ENCODE data around the gene ACSF3. TPM values are rescaled to one million over a fixed set of nuclear protein-coding genes. Genes with fewer than 3 reads are reported as not detected.
"Not testable (repeated sequence)": the region's sequence is repeated elsewhere in the genome, so short reads cannot be mapped to it uniquely, and the experiment has no call there.

Gene ACSF3
- total RNA-seq, 4 donors from 2014 or later, result 29.9 to 48.0 (median 40.3) TPM

GRCh38 chr16:89190150-89190958 lies 96.7 kb downstream of the ACSF3 start:
- no peaks in the 10 kb centered on the region for H3K27me3 ChIP-seq
- H3K36me3 ChIP-seq, result no peaks in the 10 kb centered on the region
- DNase-seq (ENCODE audit: low spot score in 2 of 2), result no peak
- TF ChIP-seq POLR2A (IDR thresholded peaks at IDR 0.05) (no peak), EP300 (IDR thresholded peaks at IDR 0.05) (no peak), CTCF (IDR thresholded peaks at IDR 0.05) (no peak)
- no peak overlapping the region for H3K27ac ChIP-seq
- no peak overlapping the region for H3K4me3 ChIP-seq
- H3K9me3 ChIP-seq, result no peaks in the 10 kb centered on the region
- H3K4me1 ChIP-seq, result peaks cover 0 to 17% (median 8%) of the 10 kb centered on the region in 4 donors
- 50 to 63% methylated on average over 20 to 22 of the region's 28 CpGs for WGBS, 2 donors

- no peak for TF ChIP-seq CTCF (IDR thresholded peaks at IDR 0.05)
- no peak for DNase-seq (ENCODE audit: low spot score in 2 of 2)
- no peaks in the 10 kb centered on the region for H3K36me3 ChIP-seq
- 38 to 49% methylated on average over 17 to 28 of the region's 44 CpGs for WGBS, 2 donors
- H3K4me1 ChIP-seq, result peaks cover 0 to 17% (median 8%) of the 10 kb centered on the region in 4 donors
- H3K9me3 ChIP-seq, result no peaks in the 10 kb centered on the region
- no peaks in the 10 kb centered on the region for H3K27me3 ChIP-seq
- H3K4me3 ChIP-seq, result peak overlapping the region in 1 of 4 donors; percentile 44
- no peak overlapping the region for H3K27ac ChIP-seq
These were observed 97.6 kb downstream of the ACSF3 start for GRCh38 chr16:89191033-89191900.

- WGBS, 2 donors, result 3% methylated on average over 7 of the region's 19 CpGs; no CpG with 5 or more reads in 1 of the 2 donors
- no peaks in the 10 kb centered on the region for H3K27me3 ChIP-seq
- H3K36me3 ChIP-seq, result no peaks in the 10 kb centered on the region
- no peak for DNase-seq (ENCODE audit: low spot score in 2 of 2)
- no peak for TF ChIP-seq POLR2A (IDR thresholded peaks at IDR 0.05)
- TF ChIP-seq EP300 (IDR thresholded peaks at IDR 0.05), result no peak
- TF ChIP-seq CTCF (IDR thresholded peaks at IDR 0.05), result no peak
- H3K27ac ChIP-seq, result no peak overlapping the region
- H3K9me3 ChIP-seq, result no peaks in the 10 kb centered on the region
- H3K4me3 ChIP-seq, result peak overlapping the region; percentile 2 to 44 (median 34)
- H3K4me1 ChIP-seq, result peaks cover 0 to 17% (median 8%) of the 10 kb centered on the region in 4 donors
These were observed 98.2 kb downstream of the ACSF3 start for GRCh38 chr16:89191901-89192185.

GRCh38 chr16:89192186-89192955 lies 98.7 kb downstream of the ACSF3 start:
- not testable (repeated sequence) for H3K27me3 ChIP-seq, H3K27ac ChIP-seq, H3K36me3 ChIP-seq, H3K9me3 ChIP-seq
- peak overlapping the region; percentile 2 to 44 (median 34) for H3K4me3 ChIP-seq
- peaks cover 0 to 17% (median 8%) of the 10 kb centered on the region in 4 donors for H3K4me1 ChIP-seq
- WGBS, 2 donors, result 5 to 9% methylated on average over 26 to 27 of the region's 63 CpGs
- peak; percentile 30 to 49 for DNase-seq (ENCODE audit: low spot score in 2 of 2)

GRCh38 chr16:89192956-89193575 lies 99.4 kb downstream of the ACSF3 start:
- TF ChIP-seq CTCF (IDR thresholded peaks at IDR 0.05), result no peak
- no peak for TF ChIP-seq POLR2A (IDR thresholded peaks at IDR 0.05)
- no peak for TF ChIP-seq EP300 (IDR thresholded peaks at IDR 0.05)
- Histone ChIP-seq H3K9me3 (no peaks in the 10 kb centered on the region), H3K4me3 (peak overlapping the region in 1 of 4 donors; percentile 44), H3K36me3 (no peaks in the 10 kb centered on the region), H3K27ac (no peak overlapping the region), H3K27me3 (peaks cover 0 to 5% of the 10 kb centered on the region in 2 donors), H3K4me1 (peaks cover 0 to 17% (median 8%) of the 10 kb centered on the region in 4 donors)
- DNase-seq (ENCODE audit: low spot score in 2 of 2), result no peak
- 12 to 19% methylated on average over 31 to 39 of the region's 39 CpGs for WGBS, 2 donors
